PC-3 (cell line): ENCODE results near the gene SLC16A7. TPM values are rescaled to one million over a fixed set of nuclear protein-coding genes. Genes with fewer than 3 reads are reported as not detected.

ENCODE experiments used
- ATAC-seq: fragments of 200-7000 bp; cut with Tn5 transposase; 2 replicates; pipeline ENCODE4 v1.9.1; 2020; ENCODE audit warnings: mild to moderate bottlenecking, moderate library complexity
- BruUV-seq: library from RNA; stranded (reverse); fragments of 400-500 nt; replicated peaks from 2 replicates; lab custom pipeline; 2021; lab: Mats Ljungman, UMichigan
- CTCF ChIA-PET: fragments of 300-600 bp; sonication (Branson Sonifier 250); formaldehyde crosslinking; loops from one replicate; lab custom pipeline; 2022; ENCODE audit warnings: antibody characterized with exemption; lab: Charles Lee
- POLR2A ChIA-PET: fragments of 300-600 bp; sonication (Branson Sonifier 250); formaldehyde crosslinking; loops from one replicate; lab custom pipeline; 2022; ENCODE audit warnings: antibody characterized with exemption; ENCODE audit not compliant: unreplicated experiment; lab: Charles Lee
- DNase-seq: peaks from one replicate; pipeline ENCODE4 v3.0.0-alpha.2; 2015
- H2AFZ ChIP-seq: fragments of 300-600 bp; sonication (generic); 2 replicates; pipeline ENCODE4 v1.6.0; 2016; ENCODE audit warnings: antibody characterized with exemption, low read length
- H3F3A ChIP-seq: fragments of 300-600 bp; sonication (generic); one replicate; pipeline ENCODE4 v1.6.0; 2017; ENCODE audit warnings: antibody characterized with exemption, low read length, control low read depth, mild to moderate bottlenecking; ENCODE audit not compliant: unreplicated experiment
- H3K27ac ChIP-seq: fragments of 300-600 bp; sonication (generic); 2 replicates; pipeline ENCODE4 v1.5.1; 2016; ENCODE audit warnings: mild to moderate bottlenecking, low read length
- H3K27me3 ChIP-seq: fragments of 300-600 bp; sonication (generic); 2 replicates; pipeline ENCODE4 v1.6.1; 2016; ENCODE audit warnings: low read length, mixed read lengths
- H3K36me3 ChIP-seq: fragments of 300-600 bp; sonication (generic); 2 replicates; pipeline ENCODE4 v1.6.1; 2016; ENCODE audit warnings: low read depth, mixed run types, low read length, mixed read lengths
- H3K4me1 ChIP-seq: fragments of 300-600 bp; sonication (generic); 2 replicates; pipeline ENCODE4 v1.5.1; 2016; ENCODE audit warnings: low read length; ENCODE audit not compliant: insufficient read depth
- H3K4me2 ChIP-seq: fragments of 300-600 bp; sonication (generic); 2 replicates; pipeline ENCODE4 v1.6.0; 2016; ENCODE audit warnings: low read length
- H3K4me3 ChIP-seq: fragments of 300-600 bp; sonication (generic); 2 replicates; pipeline ENCODE4 v1.5.1; 2016; ENCODE audit warnings: mild to moderate bottlenecking, low read length, mixed read lengths
- H3K79me2 ChIP-seq: fragments of 300-600 bp; sonication (generic); 2 replicates; pipeline ENCODE4 v1.6.1; 2017; ENCODE audit warnings: low read length, mixed read lengths
- H3K9ac ChIP-seq: fragments of 300-600 bp; sonication (generic); 2 replicates; pipeline ENCODE4 v1.6.0; 2016; ENCODE audit warnings: mild to moderate bottlenecking, low read length
- H3K9me2 ChIP-seq: fragments of 300-600 bp; sonication (generic); replicated peaks from 2 replicates; pipeline ENCODE4 v1.6.1; 2016; ENCODE audit warnings: mixed run types, low read length, mixed read lengths
- H3K9me3 ChIP-seq: fragments of 300-600 bp; sonication (generic); 2 replicates; pipeline ENCODE4 v1.6.1; 2016; ENCODE audit warnings: low read length, mixed read lengths
- H4K20me1 ChIP-seq: fragments of 300-600 bp; sonication (generic); 2 replicates; pipeline ENCODE4 v1.6.1; 2016; ENCODE audit warnings: low read length, mixed read lengths
- CTCF ChIP-seq: fragments of 300-600 bp; sonication (generic); conservative IDR thresholded peaks from 2 replicates; pipeline ENCODE4 v1.5.1; 2017; ENCODE audit warnings: antibody characterized with exemption, low read depth, mild to moderate bottlenecking, low read length
- EZH2 ChIP-seq: fragments of 300-600 bp; sonication (generic); IDR thresholded peaks from one replicate; pipeline ENCODE4 v1.6.1; 2017; ENCODE audit warnings: antibody characterized with exemption, mild to moderate bottlenecking, low read length; ENCODE audit not compliant: unreplicated experiment
- EZH2phosphoT487 ChIP-seq: fragments of 300-600 bp; sonication (generic); IDR thresholded peaks from 2 replicates; pipeline ENCODE4 v1.6.1; 2018; ENCODE audit warnings: mild to moderate bottlenecking, antibody characterized with exemption, low read length, borderline replicate concordance
- intact Hi-C: fragments of 100-400 bp; cut with micrococcal nuclease; formaldehyde crosslinking; loops from 2 replicates; pipeline ENCODE4 v1.9.0; 2023
- total RNA-seq: library from RNA; depleted of rRNA; stranded (reverse); fragments of >200 nt; gene quantifications from 2 replicates; pipeline ENCODE4 v1.2.3, GENCODE V29; 2014

SLC16A7 gene
- total RNA-seq, 1 experiment from 2014 or later: 11.4 TPM

- peaks cover 10% of the 10 kb centered on the region; the same call in 1 of the 2 replicates for H3K4me1 ChIP-seq
- no peak for ATAC-seq
- no peak overlapping the region for H3K9ac ChIP-seq
- no peak overlapping the region for H3K4me2 ChIP-seq
- no peaks in the 10 kb centered on the region for H3K9me3 ChIP-seq
- no peak overlapping the region for H3K27ac ChIP-seq
- no peaks in the 10 kb centered on the region for H3K36me3 ChIP-seq
- H4K20me1 ChIP-seq: no peaks in the 10 kb centered on the region
- no peak for DNase-seq
- TF ChIP-seq EZH2 (no peak), CTCF (no peak), EZH2phosphoT487 (no peak)
- no peak overlapping the region for H3K4me3 ChIP-seq
- intact Hi-C loops: no loop called here
- H2AFZ ChIP-seq: no peak overlapping the region
- H3F3A ChIP-seq: no peaks in the 10 kb centered on the region
- H3K79me2 ChIP-seq: no peaks in the 10 kb centered on the region
- ChIA-PET POLR2A (no interaction called here), CTCF (no interaction called here)
- no TSS peak for BruUV-seq
- no peaks in the 10 kb centered on the region for H3K27me3 ChIP-seq
- no peaks in the 10 kb centered on the region for H3K9me2 ChIP-seq
These were observed 38.4 kb downstream of the SLC16A7 start for GRCh38 chr12:59634254-59634653.

GRCh38 chr12:59636945-59637691 is 41.3 kb downstream of the SLC16A7 start:
- ChIA-PET POLR2A (no interaction called here), CTCF (no interaction called here)
- TF ChIP-seq EZH2 (no peak), EZH2phosphoT487 (no peak), CTCF (no peak)

GRCh38 chr12:59637692-59638070 is 41.9 kb downstream of the SLC16A7 start:
- peaks cover 10% of the 10 kb centered on the region; the same call in 1 of the 2 replicates for H3K4me1 ChIP-seq
- no TSS peak for BruUV-seq
- no peak for DNase-seq
- no peaks in the 10 kb centered on the region for H3K27me3 ChIP-seq
- no peaks in the 10 kb centered on the region for H3K9me3 ChIP-seq
- no peaks in the 10 kb centered on the region for H3K36me3 ChIP-seq
- no peaks in the 10 kb centered on the region for H4K20me1 ChIP-seq
- CTCF ChIA-PET: no interaction called here
- H3F3A ChIP-seq: no peaks in the 10 kb centered on the region
- no peak overlapping the region for H3K4me3 ChIP-seq
- no peak for ATAC-seq
- no peak overlapping the region for H3K9ac ChIP-seq
- no peak overlapping the region for H2AFZ ChIP-seq
- POLR2A ChIA-PET: no interaction called here
- no peaks in the 10 kb centered on the region for H3K9me2 ChIP-seq
- no peak for TF ChIP-seq CTCF
- TF ChIP-seq EZH2phosphoT487: no peak
- no peak for TF ChIP-seq EZH2
- intact Hi-C loops: no loop called here
- no peak overlapping the region for H3K4me2 ChIP-seq
- H3K27ac ChIP-seq: no peak overlapping the region
- H3K79me2 ChIP-seq: no peaks in the 10 kb centered on the region

More at GRCh38 chr12:59636945-59637691, 41.3 kb downstream of the SLC16A7 start:
- Histone ChIP-seq H3K79me2 (no peaks in the 10 kb centered on the region), H2AFZ (no peak overlapping the region), H3K4me2 (no peak overlapping the region), H3K27me3 (no peaks in the 10 kb centered on the region), H3K9me3 (no peaks in the 10 kb centered on the region), H3K9me2 (no peaks in the 10 kb centered on the region), H3K4me3 (no peak overlapping the region), H4K20me1 (no peaks in the 10 kb centered on the region), H3K27ac (no peak overlapping the region), H3K9ac (no peak overlapping the region), H3F3A (no peaks in the 10 kb centered on the region), H3K4me1 (peaks cover 10% of the 10 kb centered on the region; the same call in 1 of the 2 replicates), H3K36me3 (no peaks in the 10 kb centered on the region)
- ATAC-seq (no peak), DNase-seq (no peak)
- no TSS peak for BruUV-seq
- intact Hi-C loops: no loop called here
